GM15510 (cell line): ENCODE results near the gene KCNAB2.

ENCODE experiments used
- POLR2A ChIP-seq: IDR thresholded peaks from 3 replicates; pipeline ENCODE4 v1.6.1; 2011; ENCODE audit warnings: borderline replicate concordance; ENCODE audit not compliant: insufficient read length; ENCODE audit errors: extremely low read depth

KCNAB2 gene

GRCh38 chr1:6019166-6019845 is 26.4 kb upstream of the KCNAB2 start:
- no peak for TF ChIP-seq POLR2A

- TF ChIP-seq POLR2A = no peak
Observed at GRCh38 chr1:6022193-6022592, 23.5 kb upstream of the KCNAB2 start.

- TF ChIP-seq POLR2A = no peak
Observed at GRCh38 chr1:6023346-6023745, 22.3 kb upstream of the KCNAB2 start.

- TF ChIP-seq POLR2A = no peak
Observed at GRCh38 chr1:6024376-6024775, 21.3 kb upstream of the KCNAB2 start.

- no peak for TF ChIP-seq POLR2A
Observed at GRCh38 chr1:6025269-6026094, 20.2 kb upstream of the KCNAB2 start.

GRCh38 chr1:6026095-6026809 is 19.4 kb upstream of the KCNAB2 start:
- peak; percentile 91 for TF ChIP-seq POLR2A

GRCh38 chr1:6027591-6027990 is 18.1 kb upstream of the KCNAB2 start:
- no peak for TF ChIP-seq POLR2A

GRCh38 chr1:6028042-6028850 is 17.4 kb upstream of the KCNAB2 start:
- TF ChIP-seq POLR2A = no peak

GRCh38 chr1:6029351-6029750 is 16.3 kb upstream of the KCNAB2 start:
- TF ChIP-seq POLR2A = no peak

GRCh38 chr1:6030132-6030531 is 15.6 kb upstream of the KCNAB2 start:
- TF ChIP-seq POLR2A = no peak

GRCh38 chr1:6030547-6031261 is 15.0 kb upstream of the KCNAB2 start:
- no peak for TF ChIP-seq POLR2A

GRCh38 chr1:6033124-6033523 is 12.6 kb upstream of the KCNAB2 start:
- TF ChIP-seq POLR2A = no peak

- no peak for TF ChIP-seq POLR2A
Observed at GRCh38 chr1:6033986-6034749, 11.5 kb upstream of the KCNAB2 start.

GRCh38 chr1:6034750-6035096 is 11.0 kb upstream of the KCNAB2 start:
- no peak for TF ChIP-seq POLR2A

- no peak for TF ChIP-seq POLR2A
Observed at GRCh38 chr1:6035303-6035702, 10.4 kb upstream of the KCNAB2 start.
